A673 (cell line): ENCODE measurements around the gene HES1.

ENCODE experiments used
- EZH2 ChIP-seq: fragments of 200-600 bp; sonication (generic); IDR thresholded peaks from 2 replicates; pipeline ENCODE4 v1.6.1; 2017; ENCODE audit warnings: borderline replicate concordance, low read depth, mild to moderate bottlenecking, mixed read lengths, antibody characterized with exemption, low read length; ENCODE audit not compliant: poor library complexity, severe bottlenecking
- TF ChIP-seq, protein P1 (sequence below): fragments of 300-800, 200-600 bp; sonication (generic); conservative IDR thresholded peaks from 2 replicates; pipeline ENCODE4 v1.5.1; 2017; ENCODE audit warnings: low read depth, mild to moderate bottlenecking, antibody characterized with exemption, low read length, moderate library complexity, mixed read lengths

DNA sequence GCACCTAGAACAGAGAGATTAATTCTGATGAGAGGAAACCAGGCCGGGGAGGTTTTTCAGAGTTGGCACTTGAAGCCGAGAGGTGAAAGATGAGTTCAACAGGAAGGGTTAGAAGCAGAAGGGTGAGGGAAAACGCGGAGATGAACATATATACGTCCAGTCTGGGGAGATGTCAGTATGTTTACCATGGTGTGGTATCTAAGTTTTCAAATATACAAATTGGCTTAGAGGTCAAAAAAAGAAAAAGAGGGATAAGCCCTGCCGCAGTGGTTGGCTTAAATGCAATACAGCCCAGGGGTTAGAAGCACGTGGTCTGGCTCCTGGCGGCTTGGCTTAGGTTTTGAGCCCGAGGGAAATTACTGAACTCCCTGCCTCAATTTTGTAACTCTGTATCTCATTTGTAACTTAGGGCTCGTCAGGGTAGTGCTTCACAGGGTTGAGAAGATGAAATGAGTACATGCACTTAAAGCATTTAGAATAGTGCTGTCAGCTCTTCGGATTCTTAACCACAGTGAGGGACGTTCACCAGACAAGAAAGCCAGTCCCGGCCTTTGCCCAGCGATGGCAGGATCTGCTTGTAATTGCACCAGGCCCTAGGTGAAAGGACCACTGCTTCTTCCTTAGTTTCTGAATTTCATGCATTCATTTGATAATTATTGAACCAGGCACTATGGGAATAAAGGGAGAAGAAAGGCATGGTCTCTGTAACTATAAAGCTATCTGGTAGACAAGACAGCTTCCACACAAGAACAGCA, 6.4 kb downstream of the HES1 start:
- no peak for TF ChIP-seq EZH2
- TF ChIP-seq, protein P1, sequence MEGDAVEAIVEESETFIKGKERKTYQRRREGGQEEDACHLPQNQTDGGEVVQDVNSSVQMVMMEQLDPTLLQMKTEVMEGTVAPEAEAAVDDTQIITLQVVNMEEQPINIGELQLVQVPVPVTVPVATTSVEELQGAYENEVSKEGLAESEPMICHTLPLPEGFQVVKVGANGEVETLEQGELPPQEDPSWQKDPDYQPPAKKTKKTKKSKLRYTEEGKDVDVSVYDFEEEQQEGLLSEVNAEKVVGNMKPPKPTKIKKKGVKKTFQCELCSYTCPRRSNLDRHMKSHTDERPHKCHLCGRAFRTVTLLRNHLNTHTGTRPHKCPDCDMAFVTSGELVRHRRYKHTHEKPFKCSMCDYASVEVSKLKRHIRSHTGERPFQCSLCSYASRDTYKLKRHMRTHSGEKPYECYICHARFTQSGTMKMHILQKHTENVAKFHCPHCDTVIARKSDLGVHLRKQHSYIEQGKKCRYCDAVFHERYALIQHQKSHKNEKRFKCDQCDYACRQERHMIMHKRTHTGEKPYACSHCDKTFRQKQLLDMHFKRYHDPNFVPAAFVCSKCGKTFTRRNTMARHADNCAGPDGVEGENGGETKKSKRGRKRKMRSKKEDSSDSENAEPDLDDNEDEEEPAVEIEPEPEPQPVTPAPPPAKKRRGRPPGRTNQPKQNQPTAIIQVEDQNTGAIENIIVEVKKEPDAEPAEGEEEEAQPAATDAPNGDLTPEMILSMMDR = no peak
